HL-60 (cell line): ENCODE measurements around the gene SMOC1.

Experiments used
- DNase-seq, 2 experiments: peaks; one replicate each; pipeline ENCODE4 v3.0.0-alpha.2; 2010 to 2020; ENCODE audit warnings: low read depth in 1 of 2, low spot score in 1 of 2
- H3K27ac ChIP-seq: fragments of 250-450 bp; sonication (Bioruptor Pico); replicated peaks from 2 replicates; pipeline ENCODE4 v1.5.1; 2020; ENCODE audit warnings: mild to moderate bottlenecking, moderate library complexity
- H3K27me3 ChIP-seq: fragments of 250-450 bp; sonication (Bioruptor Pico); 2 replicates; pipeline ENCODE4 v1.5.1; 2021; ENCODE audit warnings: mild to moderate bottlenecking, moderate library complexity; ENCODE audit not compliant: insufficient read depth, poor library complexity, severe bottlenecking
- H3K4me3 ChIP-seq: replicated peaks from 2 replicates; pipeline ENCODE4 v1.5.1; 2011; ENCODE audit warnings: mild to moderate bottlenecking, control low read depth, low read length; ENCODE audit not compliant: insufficient read depth
- GABPA ChIP-seq: IDR thresholded peaks from 2 replicates; pipeline ENCODE4 v1.6.1; 2012; ENCODE audit warnings: low read depth
- POLR2AphosphoS5 ChIP-seq: IDR thresholded peaks from 2 replicates; pipeline ENCODE4 v1.6.1; 2012; ENCODE audit warnings: low read depth
- SPI1 ChIP-seq: IDR thresholded peaks from 2 replicates; pipeline ENCODE4 v1.6.1; 2012; ENCODE audit warnings: low read depth, mild to moderate bottlenecking, borderline replicate concordance
- TF ChIP-seq, protein P1 (sequence below): IDR thresholded peaks from one replicate; pipeline ENCODE4 v1.5.1; 2011; ENCODE audit warnings: low read length, control low read depth, inconsistent platforms; ENCODE audit not compliant: insufficient read depth
- TF ChIP-seq, protein P2 (sequence below): IDR thresholded peaks from 2 replicates; pipeline ENCODE4 v1.6.1; 2012; ENCODE audit warnings: low read depth; ENCODE audit not compliant: insufficient replicate concordance

SMOC1 gene

DNA sequence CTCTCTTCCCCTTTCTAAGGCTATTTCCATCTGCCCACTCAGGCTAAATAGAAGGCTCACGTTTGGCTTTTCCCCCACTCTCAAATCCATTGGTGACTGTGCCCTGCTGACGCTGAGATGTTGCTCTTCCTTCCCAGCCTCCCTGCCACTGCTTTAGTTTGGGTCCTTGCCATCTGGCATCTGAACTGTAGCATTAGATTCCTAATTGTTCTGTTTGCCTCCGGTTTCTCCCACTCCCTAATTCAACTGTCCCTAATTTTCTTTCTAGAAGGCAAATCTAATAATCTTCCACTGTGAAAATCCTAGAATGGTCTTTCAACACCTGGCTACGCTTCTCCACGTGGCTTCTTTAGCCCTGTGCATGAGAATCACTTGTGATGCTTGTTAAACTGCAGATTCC is 37.6 kb upstream of the SMOC1 start:
- Histone ChIP-seq H3K27me3 (no peaks in the 10 kb centered on the region), H3K4me3 (no peak overlapping the region), H3K27ac (no peak overlapping the region)
- no peak for DNase-seq
- no peak for TF ChIP-seq GABPA
- TF ChIP-seq SPI1, result no peak
- TF ChIP-seq POLR2AphosphoS5, result no peak
- TF ChIP-seq, protein P1, sequence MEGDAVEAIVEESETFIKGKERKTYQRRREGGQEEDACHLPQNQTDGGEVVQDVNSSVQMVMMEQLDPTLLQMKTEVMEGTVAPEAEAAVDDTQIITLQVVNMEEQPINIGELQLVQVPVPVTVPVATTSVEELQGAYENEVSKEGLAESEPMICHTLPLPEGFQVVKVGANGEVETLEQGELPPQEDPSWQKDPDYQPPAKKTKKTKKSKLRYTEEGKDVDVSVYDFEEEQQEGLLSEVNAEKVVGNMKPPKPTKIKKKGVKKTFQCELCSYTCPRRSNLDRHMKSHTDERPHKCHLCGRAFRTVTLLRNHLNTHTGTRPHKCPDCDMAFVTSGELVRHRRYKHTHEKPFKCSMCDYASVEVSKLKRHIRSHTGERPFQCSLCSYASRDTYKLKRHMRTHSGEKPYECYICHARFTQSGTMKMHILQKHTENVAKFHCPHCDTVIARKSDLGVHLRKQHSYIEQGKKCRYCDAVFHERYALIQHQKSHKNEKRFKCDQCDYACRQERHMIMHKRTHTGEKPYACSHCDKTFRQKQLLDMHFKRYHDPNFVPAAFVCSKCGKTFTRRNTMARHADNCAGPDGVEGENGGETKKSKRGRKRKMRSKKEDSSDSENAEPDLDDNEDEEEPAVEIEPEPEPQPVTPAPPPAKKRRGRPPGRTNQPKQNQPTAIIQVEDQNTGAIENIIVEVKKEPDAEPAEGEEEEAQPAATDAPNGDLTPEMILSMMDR, result no peak
- TF ChIP-seq, protein P2, sequence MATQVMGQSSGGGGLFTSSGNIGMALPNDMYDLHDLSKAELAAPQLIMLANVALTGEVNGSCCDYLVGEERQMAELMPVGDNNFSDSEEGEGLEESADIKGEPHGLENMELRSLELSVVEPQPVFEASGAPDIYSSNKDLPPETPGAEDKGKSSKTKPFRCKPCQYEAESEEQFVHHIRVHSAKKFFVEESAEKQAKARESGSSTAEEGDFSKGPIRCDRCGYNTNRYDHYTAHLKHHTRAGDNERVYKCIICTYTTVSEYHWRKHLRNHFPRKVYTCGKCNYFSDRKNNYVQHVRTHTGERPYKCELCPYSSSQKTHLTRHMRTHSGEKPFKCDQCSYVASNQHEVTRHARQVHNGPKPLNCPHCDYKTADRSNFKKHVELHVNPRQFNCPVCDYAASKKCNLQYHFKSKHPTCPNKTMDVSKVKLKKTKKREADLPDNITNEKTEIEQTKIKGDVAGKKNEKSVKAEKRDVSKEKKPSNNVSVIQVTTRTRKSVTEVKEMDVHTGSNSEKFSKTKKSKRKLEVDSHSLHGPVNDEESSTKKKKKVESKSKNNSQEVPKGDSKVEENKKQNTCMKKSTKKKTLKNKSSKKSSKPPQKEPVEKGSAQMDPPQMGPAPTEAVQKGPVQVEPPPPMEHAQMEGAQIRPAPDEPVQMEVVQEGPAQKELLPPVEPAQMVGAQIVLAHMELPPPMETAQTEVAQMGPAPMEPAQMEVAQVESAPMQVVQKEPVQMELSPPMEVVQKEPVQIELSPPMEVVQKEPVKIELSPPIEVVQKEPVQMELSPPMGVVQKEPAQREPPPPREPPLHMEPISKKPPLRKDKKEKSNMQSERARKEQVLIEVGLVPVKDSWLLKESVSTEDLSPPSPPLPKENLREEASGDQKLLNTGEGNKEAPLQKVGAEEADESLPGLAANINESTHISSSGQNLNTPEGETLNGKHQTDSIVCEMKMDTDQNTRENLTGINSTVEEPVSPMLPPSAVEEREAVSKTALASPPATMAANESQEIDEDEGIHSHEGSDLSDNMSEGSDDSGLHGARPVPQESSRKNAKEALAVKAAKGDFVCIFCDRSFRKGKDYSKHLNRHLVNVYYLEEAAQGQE, result no peak

DNA sequence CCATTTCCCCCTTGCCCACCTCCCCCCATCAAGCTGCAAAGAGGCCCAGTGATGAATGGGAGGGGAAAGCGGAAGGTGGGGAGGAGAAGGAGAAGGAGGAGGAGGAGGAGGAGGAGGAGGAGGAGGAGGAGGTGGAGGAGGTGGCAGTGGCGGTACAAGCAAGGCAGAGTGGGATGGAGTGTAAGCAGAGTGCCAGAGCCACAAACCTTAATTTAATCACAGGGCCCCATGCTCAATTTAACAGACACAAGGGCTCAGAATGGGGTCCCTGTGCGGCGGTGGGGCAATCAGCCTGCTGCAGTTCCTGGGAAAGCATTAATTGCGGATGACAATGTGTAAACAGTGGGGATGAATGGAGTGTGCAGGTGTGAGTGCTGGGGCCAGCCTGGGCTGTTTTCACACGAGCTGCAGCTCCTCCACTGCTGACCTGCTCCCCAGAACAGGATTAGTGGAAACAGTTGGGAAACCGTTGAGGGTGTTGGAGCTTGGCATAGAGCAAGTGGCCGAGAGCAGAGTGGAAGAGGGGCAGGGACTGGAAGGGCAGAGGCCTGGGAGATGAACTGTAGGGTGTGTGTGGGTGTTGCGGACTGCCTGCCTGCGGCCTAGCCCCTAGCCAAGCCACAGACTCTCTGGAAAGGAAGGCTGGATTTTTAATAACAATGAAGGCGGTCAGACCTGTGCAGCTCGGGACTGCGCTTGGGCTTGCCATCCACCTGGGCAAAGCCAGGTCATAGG is 36.4 kb upstream of the SMOC1 start:
- H3K4me3 ChIP-seq, result no peak overlapping the region
- DNase-seq, result no peak
- H3K27ac ChIP-seq, result no peak overlapping the region
- no peaks in the 10 kb centered on the region for H3K27me3 ChIP-seq
- TF ChIP-seq SPI1 (no peak), GABPA (no peak), POLR2AphosphoS5 (no peak)
- TF ChIP-seq, protein P1, result no peak
- TF ChIP-seq, protein P2, result no peak

DNA sequence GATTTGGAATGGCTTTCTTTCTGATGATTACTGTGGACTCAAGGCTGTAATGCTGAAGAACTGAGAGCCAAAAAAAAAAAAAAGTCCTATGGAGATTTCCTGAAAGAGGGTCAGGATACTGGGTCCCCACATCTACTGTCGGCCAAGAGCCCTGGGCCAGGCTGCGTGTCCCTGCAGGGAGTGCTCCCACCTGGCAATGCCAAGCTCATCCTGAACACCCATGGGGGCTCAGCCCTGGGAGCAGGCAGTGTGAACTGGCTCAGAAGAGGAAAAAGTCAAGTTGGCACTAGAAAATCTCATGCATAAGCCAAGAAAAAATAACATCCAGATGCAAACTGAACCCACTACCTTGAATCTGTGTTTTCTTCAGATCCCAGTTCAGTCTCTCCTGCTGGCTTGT is 35.0 kb upstream of the SMOC1 start:
- Histone ChIP-seq H3K27ac (no peak overlapping the region), H3K27me3 (no peaks in the 10 kb centered on the region), H3K4me3 (no peak overlapping the region)
- no peak for TF ChIP-seq SPI1
- TF ChIP-seq POLR2AphosphoS5, result no peak
- TF ChIP-seq GABPA, result no peak
- TF ChIP-seq, protein P2, result no peak
- TF ChIP-seq, protein P1, result no peak
- DNase-seq, result no peak
